Keratinocyte (primary cell): ENCODE results near the gene CHN2. TPM values are rescaled to one million over a fixed set of nuclear protein-coding genes. Genes with fewer than 3 reads are reported as not detected.

ENCODE experiments used
- DNase-seq: peaks from one replicate; pipeline ENCODE4 v3.0.0-alpha.2; 2011; ENCODE audit warnings: low read depth, missing footprints, low spot score
- FAIRE-seq: peaks from 2 replicates; lab custom pipeline; 2011; peaks lifted over from hg19 to GRCh38; lab: Jason Lieb, UNC
- H2AFZ ChIP-seq: 2 replicates; pipeline ENCODE4 v1.6.0; 2012; ENCODE audit warnings: low read length, control low read depth, inconsistent platforms; ENCODE audit not compliant: control insufficient read depth
- H3K27ac ChIP-seq: 2 replicates; pipeline ENCODE4 v1.5.1; 2011; ENCODE audit warnings: low read length; ENCODE audit not compliant: control insufficient read depth, insufficient read depth
- H3K27me3 ChIP-seq: 3 replicates; pipeline ENCODE4 v1.6.0; 2011; ENCODE audit warnings: low read length; ENCODE audit not compliant: control insufficient read depth, insufficient read depth; ENCODE audit errors: extremely low read depth
- H3K36me3 ChIP-seq, 2 experiments: 2 replicates in 1 of 2; 3 replicates in 1 of 2; pipeline ENCODE4 v1.5.1; 2011; ENCODE audit warnings: low read length in 2 of 2, mild to moderate bottlenecking in 1 of 2; ENCODE audit not compliant: control insufficient read depth in 2 of 2, insufficient read depth in 2 of 2; ENCODE audit errors: extremely low read depth in 1 of 2
- H3K4me1 ChIP-seq: 3 replicates; pipeline ENCODE4 v1.5.1; 2011; ENCODE audit warnings: low read length; ENCODE audit not compliant: control insufficient read depth, insufficient read depth; ENCODE audit errors: extremely low read depth
- H3K4me2 ChIP-seq: 3 replicates; pipeline ENCODE4 v1.6.0; 2011; ENCODE audit warnings: low read depth, low read length; ENCODE audit not compliant: control insufficient read depth, insufficient read depth; ENCODE audit errors: extremely low read depth
- H3K4me3 ChIP-seq, 3 experiments: fragments of 200-600 bp in 1 of 3; sonication (generic) in 1 of 3; 2 replicates in 2 of 3; 3 replicates in 1 of 3; pipeline ENCODE4 v1.5.1; 2011 to 2016; ENCODE audit warnings: low read length in 3 of 3, mild to moderate bottlenecking in 3 of 3, control low read depth in 2 of 3, inconsistent platforms in 1 of 3, low read depth in 1 of 3, mixed read lengths in 1 of 3, mixed run types in 1 of 3, moderate library complexity in 1 of 3; ENCODE audit not compliant: control insufficient read depth in 2 of 3, insufficient read depth in 2 of 3; ENCODE audit errors: extremely low read depth in 1 of 3
- H3K79me2 ChIP-seq: 2 replicates; pipeline ENCODE4 v1.6.0; 2012; ENCODE audit warnings: low read length; ENCODE audit not compliant: control insufficient read depth, insufficient read depth
- H3K9ac ChIP-seq: 3 replicates; pipeline ENCODE4 v1.6.0; 2011; ENCODE audit warnings: low read length; ENCODE audit not compliant: control insufficient read depth, insufficient read depth; ENCODE audit errors: extremely low read depth
- H3K9me1 ChIP-seq: 3 replicates; pipeline ENCODE4 v1.6.0; 2011; ENCODE audit warnings: low read length; ENCODE audit not compliant: control insufficient read depth, insufficient read depth; ENCODE audit errors: extremely low read depth
- H3K9me3 ChIP-seq: 2 replicates; pipeline ENCODE4 v1.5.1; 2012; ENCODE audit warnings: low read depth, low read length; ENCODE audit not compliant: control insufficient read depth
- H4K20me1 ChIP-seq: 3 replicates; pipeline ENCODE4 v1.6.0; 2011; ENCODE audit warnings: low read length; ENCODE audit not compliant: control insufficient read depth, insufficient read depth; ENCODE audit errors: extremely low read depth
- CTCF ChIP-seq, 3 experiments: IDR thresholded peaks in 1 of 3; conservative IDR thresholded peaks in 1 of 3; optimal IDR thresholded peaks in 1 of 3; 2 replicates in 2 of 3; 3 replicates in 1 of 3; pipeline versions ENCODE3 to v1.5.1; 2011; ENCODE audit warnings: low read length in 3 of 3, mild to moderate bottlenecking in 3 of 3, moderate library complexity in 2 of 3, control low read depth in 1 of 3, inconsistent platforms in 1 of 3; ENCODE audit not compliant: insufficient read depth in 2 of 3; ENCODE audit errors: extremely low read depth in 1 of 3
- EZH2 ChIP-seq: IDR thresholded peaks from one replicate; pipeline ENCODE4 v1.6.1; 2012; ENCODE audit warnings: inconsistent platforms, mild to moderate bottlenecking, low read length, moderate library complexity
- dilution Hi-C: fragments of 300-500 bp; cut with MboI; formaldehyde crosslinking; loops from one replicate; pipeline ENCODE4 v1.7.0; 2020; ENCODE audit warnings: low sequenced_read_pairs; ENCODE audit not compliant: extremely low pct_ligation_motif_present
- polyA plus RNA-seq, 5 experiments: library from polyadenylated mRNA; depleted of rRNA in 3 of 5; stranded (reverse) in 3 of 5; stranded (forward) in 1 of 5; unstranded in 1 of 5; fragments of >200 nt; gene quantifications; 1 replicate in 1 of 5; 2 replicates in 3 of 5; 3 replicates in 1 of 5; pipeline versions ENCODE4 v1.2.1 to v1.2.3, GENCODE V29; 2011 to 2012; ENCODE audit warnings: missing spikeins in 2 of 5, low read depth in 1 of 5, low replicate concordance in 1 of 5

Gene CHN2
- polyA plus RNA-seq, 1 donor (not counting 4 experiments of a cell fraction or from before 2014, with no cell fraction given) = 1.8 TPM

GRCh38 chr7:29495653-29496052 is 301.1 kb downstream of the CHN2 start:
- dilution Hi-C loops = no loop called here

GRCh38 chr7:29496355-29497020 is 301.9 kb downstream of the CHN2 start:
- Histone ChIP-seq H3K79me2 (no peaks in the 10 kb centered on the region), H4K20me1 (no peaks in the 10 kb centered on the region), H3K4me2 (no peak overlapping the region), H3K9me1 (no peaks in the 10 kb centered on the region), H3K9me3 (no peaks in the 10 kb centered on the region), H2AFZ (no peak overlapping the region), H3K4me1 (no peaks in the 10 kb centered on the region), H3K27me3 (no peaks in the 10 kb centered on the region), H3K9ac (no peak overlapping the region), H3K4me3 (no peak overlapping the region), H3K36me3 (no peaks in the 10 kb centered on the region), H3K27ac (no peak overlapping the region)
- DNase-seq (no peak), FAIRE-seq (no peak)
- dilution Hi-C loops = no loop called here
- TF ChIP-seq EZH2 = no peak
- TF ChIP-seq CTCF (optimal IDR thresholded peaks at IDR 0.05 in 1 of 3, IDR thresholded peaks at IDR 0.05 in 1 of 3, conservative IDR thresholded peaks at IDR 0.05 in 1 of 3; ENCODE audit: extremely low read depth in 1 of 3, insufficient read depth in 2 of 3, low read length in 3 of 3) = no peak

More at GRCh38 chr7:29495653-29496052, 301.1 kb downstream of the CHN2 start:
- no peaks in the 10 kb centered on the region for H3K27me3 ChIP-seq
- no peak overlapping the region for H3K4me3 ChIP-seq
- H3K9me1 ChIP-seq = no peaks in the 10 kb centered on the region
- no peak overlapping the region for H3K27ac ChIP-seq
- H3K4me2 ChIP-seq = no peak overlapping the region
- H3K9me3 ChIP-seq = no peaks in the 10 kb centered on the region
- no peak for FAIRE-seq
- H3K4me1 ChIP-seq = no peaks in the 10 kb centered on the region
- no peak overlapping the region for H3K9ac ChIP-seq
- no peak overlapping the region for H2AFZ ChIP-seq
- no peaks in the 10 kb centered on the region for H3K79me2 ChIP-seq
- H4K20me1 ChIP-seq = no peaks in the 10 kb centered on the region
- TF ChIP-seq EZH2 = no peak
- no peak for TF ChIP-seq CTCF (optimal IDR thresholded peaks at IDR 0.05 in 1 of 3, IDR thresholded peaks at IDR 0.05 in 1 of 3, conservative IDR thresholded peaks at IDR 0.05 in 1 of 3; ENCODE audit: extremely low read depth in 1 of 3, insufficient read depth in 2 of 3, low read length in 3 of 3)
- no peak for DNase-seq
- no peaks in the 10 kb centered on the region for H3K36me3 ChIP-seq
